HCEC 1CT (cell line): Measurements from ENCODE around the gene ZNF41.

Experiments used
- DNase-seq: peaks from one replicate; pipeline ENCODE4 v3.0.0-alpha.2; 2017

ZNF41 gene

DNA sequence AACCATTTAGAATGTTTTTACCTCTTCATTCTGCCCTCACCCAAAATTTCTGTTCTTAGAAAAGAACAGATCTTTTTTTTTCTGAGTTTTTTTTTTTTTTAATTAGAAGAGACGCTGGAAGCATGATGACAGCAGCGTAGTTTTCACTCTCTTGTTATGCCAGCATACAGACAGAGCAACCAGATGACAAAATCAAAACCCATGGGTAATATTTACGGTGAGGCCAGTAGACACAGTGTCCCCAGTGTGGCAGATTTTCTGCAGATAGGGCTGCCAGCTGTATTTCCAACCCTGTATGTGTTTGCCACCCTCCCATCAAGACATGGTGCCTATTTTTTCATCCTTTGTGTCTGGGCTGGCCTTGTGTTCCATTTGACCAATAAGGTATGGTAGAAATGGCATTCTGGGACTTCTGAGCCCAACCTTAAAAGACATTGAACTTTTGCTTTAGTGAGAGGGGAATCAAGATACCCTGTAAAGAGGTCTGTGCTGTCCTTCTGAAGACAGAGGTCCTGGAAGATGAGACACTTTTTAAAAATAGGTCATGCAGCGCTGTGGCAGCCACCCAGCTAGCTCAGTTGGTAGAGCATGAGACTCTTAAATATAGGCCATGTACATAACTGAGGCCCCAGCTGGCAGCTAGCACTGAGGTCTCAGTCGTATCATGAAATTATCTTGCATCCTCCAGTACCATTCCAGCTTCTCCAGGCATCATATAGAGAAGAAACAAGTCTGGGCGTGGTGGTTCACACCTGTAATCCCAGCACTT, 6.7 kb upstream of the ZNF41 start:
- no peak for DNase-seq

DNA sequence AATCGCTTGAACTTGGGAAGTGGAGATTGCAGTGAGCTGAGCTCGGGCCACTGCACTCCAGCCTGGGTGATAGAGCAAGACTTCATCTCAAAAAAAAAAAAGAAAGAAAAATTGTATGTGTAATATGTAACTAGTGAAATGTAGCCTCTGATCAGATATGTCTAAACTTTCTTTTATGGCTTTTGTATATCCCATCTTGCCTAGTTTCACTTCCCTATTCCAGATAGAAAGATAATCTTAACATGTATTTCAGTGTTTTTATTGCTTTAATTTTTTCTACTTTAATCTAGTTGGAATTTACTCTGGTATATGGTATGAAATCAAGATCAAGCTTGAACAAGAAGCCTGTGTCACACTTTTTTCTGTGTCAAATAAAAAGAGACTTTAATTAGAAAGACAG, 1.9 kb upstream of the ZNF41 start:
- DNase-seq: no peak

DNA sequence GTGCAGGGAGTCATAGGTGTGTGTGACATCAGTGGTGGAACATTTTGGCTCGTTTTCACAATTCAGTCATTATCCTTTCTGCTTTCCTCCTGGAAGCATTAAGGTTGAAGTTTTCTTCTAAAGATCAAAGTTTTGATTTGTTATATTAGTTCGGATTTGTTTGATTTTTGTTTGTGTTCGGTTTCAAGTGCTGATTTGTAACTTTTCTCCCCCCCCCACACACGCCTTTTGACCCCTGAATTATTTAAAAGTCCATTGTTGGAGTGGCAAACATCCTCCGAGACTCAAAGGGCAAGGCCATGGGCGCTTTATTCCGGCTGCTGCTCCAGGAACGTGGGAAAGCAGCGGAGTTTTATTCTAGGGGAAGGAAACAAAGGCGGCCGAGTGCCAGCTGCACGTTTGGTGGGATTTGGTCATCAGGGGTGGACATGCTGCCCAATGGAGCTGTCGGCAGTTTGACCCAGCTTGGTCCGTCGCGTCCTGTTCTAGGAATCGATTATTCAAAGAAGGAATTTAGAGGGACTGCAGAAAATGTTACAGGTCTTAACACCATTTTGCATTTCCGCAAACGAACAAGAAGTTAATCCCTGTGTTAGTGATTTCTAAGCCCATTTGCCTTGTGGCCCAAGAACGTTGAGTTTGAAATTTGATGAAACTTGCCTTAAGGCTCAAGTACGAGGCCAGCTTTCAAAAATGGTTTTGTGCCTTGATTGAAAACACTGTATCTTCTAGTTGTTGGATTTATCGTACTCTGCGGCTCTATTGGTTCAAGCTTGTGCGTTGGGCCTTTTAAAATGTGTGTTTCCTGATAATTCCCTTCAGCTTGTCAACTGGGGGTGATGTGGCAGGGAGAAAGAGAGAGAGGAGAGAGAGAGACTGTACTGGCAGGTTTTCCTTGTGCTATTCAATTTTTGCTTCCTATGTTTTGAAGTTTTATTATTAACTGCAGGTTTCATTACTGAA, 565 bp upstream of the ZNF41 start:
- DNase-seq: peak; percentile 5

GRCh38 chrX:47482065-47482511, 934 bp downstream of the ZNF41 start:
- no peak for DNase-seq

DNA sequence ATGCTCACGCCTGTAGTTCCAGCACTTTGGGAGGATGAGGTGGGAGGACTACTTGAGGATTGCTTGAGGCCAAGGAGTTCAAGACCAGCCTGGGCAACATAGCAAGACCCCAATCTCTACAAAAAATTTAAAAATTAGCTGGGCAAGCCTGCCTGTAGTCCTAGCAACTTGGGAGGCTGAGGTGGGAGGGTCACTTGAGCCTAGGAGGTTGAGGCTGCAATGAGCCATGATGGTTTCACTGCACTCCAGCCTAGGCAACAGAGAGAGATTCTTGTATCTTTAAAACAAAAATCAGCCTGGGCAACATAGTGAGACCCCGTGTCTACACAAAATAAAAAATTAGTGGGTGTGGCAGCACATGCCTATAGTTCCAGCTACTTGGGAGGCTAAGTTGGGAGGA, 1.9 kb downstream of the ZNF41 start:
- DNase-seq: no peak

DNA sequence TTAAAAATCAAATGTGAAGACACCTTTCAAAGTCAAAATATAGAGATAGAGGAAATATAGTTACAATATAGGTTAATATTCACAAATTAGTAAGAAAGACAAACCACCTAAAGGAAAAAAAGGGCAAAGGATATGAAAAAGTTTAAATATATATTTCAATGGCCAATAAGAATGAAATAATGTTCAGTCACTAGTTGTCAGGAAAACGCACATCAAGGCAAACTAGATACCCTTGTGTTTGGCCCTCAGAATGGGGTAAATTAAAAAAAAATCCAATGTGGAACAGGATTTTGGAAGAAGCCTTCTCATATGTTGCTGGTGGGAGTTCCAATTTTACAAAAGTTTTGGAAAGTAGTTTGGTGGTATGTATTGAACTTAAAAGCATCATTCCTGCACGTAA, 2.4 kb downstream of the ZNF41 start:
- DNase-seq: no peak

DNA sequence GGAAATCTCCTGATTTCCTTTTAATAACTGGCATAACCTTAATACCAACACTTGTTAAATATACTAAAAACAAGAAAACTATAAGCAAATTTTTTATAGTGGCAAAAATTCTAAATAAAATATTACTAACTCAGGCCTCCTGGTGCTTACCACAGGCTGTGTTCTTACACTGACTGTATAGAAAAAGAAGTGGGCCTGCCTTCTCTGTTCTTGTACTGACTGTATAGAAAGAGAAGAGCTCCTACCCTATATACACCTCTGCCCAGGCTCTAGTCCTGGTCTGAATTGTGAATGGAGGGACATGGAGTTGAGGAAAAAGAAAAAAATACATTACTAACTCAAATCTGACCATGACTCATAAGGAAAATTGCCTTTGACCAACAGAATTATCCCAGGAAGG, 7.5 kb downstream of the ZNF41 start:
- DNase-seq: no peak

GRCh38 chrX:47467106-47467505, 15.9 kb downstream of the ZNF41 start:
- DNase-seq: no peak

- no peak for DNase-seq
Observed at GRCh38 chrX:47460561-47460960, 22.5 kb downstream of the ZNF41 start.

DNA sequence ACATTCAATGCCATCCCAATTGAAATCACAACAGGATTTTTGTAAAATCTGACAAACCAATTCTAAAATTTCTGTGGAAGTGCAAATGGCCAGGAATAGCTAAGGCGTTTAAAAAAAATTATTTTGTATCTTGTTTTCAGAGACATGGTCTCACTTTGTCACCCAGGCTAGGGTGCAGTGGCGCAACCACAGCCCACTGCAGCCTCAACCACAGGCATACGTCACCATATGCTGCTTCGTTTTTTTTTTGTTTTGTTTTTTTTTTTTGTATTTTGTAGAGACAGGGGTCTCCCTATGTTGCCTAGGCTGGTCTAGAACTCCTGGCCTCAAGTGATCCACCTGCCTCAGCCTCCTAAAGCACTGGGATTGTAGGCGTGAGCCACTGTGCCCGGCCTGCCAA, 24.5 kb downstream of the ZNF41 start:
- no peak for DNase-seq

DNA sequence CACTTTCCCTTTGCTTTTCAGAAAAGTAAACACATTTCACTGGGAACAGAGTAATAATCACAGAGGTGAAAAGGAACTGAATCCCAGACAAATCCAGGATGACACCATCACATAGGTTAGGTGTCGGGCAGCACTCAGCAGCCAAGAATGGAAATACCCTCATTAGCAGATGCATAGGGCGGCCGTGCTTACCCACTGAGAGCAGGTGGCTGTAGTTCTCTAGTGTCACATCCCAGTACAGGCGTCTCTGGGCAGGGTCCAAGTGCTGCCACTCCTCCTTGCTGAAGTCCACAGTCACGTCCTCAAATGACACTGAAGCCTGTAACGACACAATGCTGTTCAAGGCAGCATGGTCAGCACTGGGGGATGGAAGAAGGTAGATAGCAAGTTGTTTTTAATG, 26.9 kb downstream of the ZNF41 start:
- no peak for DNase-seq

GRCh38 chrX:47452112-47452511, 30.9 kb downstream of the ZNF41 start:
- DNase-seq: no peak

DNA sequence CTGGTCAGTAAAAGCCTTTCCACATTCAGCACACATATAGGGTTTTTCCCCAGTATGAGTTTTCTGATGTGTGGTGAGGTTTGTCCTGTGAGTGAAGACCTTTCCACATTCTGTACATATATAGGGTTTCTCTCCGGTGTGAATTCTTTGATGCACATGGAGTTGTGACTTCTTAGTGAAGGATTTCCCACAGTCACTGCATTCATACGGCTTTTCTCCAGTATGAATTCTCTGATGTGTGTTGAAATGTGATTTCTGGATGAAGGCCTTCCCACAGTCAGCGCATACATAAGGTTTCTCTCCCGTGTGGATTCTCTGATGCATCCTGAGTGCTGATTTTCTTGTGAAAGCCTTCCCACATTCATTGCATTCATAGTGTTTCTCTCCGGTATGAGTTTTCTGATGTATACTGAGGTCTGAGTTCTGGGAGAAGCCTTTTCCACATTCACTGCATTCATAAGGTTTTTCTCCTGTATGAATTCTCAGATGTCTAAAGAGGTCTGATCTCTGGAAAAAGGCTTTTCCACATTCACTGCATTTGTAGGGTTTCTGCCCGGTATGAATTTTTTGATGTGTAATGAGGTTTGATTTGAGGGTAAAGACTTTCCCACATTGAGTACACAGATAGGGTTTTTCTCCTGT, 34.7 kb downstream of the ZNF41 start:
- no peak for DNase-seq

- no peak for DNase-seq
Observed at GRCh38 chrX:47447607-47448006, 35.4 kb downstream of the ZNF41 start.

GRCh38 chrX:47446971-47447370, 36.1 kb downstream of the ZNF41 start:
- no peak for DNase-seq

GRCh38 chrX:47446431-47446830, 36.6 kb downstream of the ZNF41 start:
- no peak for DNase-seq

DNA sequence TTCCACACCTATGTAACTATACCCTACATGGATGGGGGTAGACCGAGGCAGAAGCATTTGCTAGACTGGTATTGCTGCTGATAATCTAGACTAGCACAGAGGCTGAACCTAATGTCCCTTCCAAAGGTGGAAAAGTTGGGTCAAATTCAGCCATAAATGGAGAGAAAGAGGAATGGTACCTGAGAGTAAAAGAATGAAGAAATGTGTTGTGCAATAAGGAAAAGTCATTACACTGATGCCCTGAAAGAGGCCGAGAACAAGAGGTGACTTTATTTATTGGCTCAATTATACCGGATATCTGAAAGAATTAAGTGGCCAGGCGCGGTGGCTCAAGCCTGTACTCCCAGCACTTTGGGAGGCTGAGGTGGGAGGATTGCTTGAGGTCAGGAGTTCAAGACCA, 52.1 kb downstream of the ZNF41 start:
- DNase-seq: no peak

DNA sequence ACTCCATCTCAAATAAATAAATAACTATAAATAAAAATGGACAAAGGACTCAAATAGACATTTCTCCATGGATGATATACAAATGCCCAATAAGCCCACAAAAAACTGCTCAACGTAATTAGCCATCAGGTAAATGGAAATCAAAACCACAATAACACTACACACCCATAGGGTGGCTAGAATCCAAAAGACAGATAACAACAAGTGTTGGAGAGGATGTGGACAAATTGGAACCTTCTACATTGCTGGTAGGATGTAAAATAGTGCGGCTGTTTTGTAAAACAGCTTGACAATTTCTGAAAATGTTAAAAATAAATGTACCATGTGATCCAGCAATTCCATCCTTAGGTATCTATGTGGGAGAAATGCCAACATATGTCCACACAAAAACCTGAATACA, 60.6 kb downstream of the ZNF41 start:
- no peak for DNase-seq

- no peak for DNase-seq
Observed at GRCh38 chrX:47420962-47421361, 62.1 kb downstream of the ZNF41 start.

DNA sequence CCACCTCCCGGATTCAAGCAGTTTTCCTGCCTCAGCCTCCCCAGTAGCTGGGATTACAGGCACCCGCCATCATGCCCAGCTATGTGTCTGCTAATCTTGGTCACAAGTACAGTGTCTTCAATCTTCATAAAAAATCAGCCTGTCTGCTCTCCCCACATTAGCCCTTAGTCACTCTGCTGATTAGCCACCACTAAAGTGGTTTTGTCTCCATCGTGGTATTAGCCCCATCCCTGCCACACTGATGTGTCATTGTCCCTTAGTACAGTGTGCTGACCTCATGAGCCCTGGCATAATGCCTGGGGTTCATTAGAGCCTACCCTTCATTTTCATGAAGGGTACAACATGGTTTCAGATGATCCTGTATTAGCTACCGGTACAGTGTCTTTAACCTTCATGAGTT, 62.8 kb downstream of the ZNF41 start:
- DNase-seq: no peak

GRCh38 chrX:47413179-47413594, 69.8 kb downstream of the ZNF41 start:
- no peak for DNase-seq
